Renal pelvis (tissue), 4 donors: ENCODE data around the gene TMEM38B. TPM values are rescaled to one million over a fixed set of nuclear protein-coding genes. Genes with fewer than 3 reads are reported as not detected.
A peak's percentile ranks its signal among the peaks of the same experiment; 100 is the strongest.
"Not testable (repeated sequence)": the region's sequence is repeated elsewhere in the genome, so short reads cannot be mapped to it uniquely, and the experiment has no call there.

Experiments
- DNase-seq: peaks from one replicate; pipeline ENCODE4 v3.0.0-alpha.2; 2013
- polyA plus RNA-seq, 3 donors: library from polyadenylated mRNA; unstranded; fragments of 120-200 nt; gene quantifications; one replicate each; pipeline ENCODE4 v1.2.1, GENCODE V29; 2013; ENCODE audit not compliant: insufficient read length in 3 of 3

Gene TMEM38B
- polyA plus RNA-seq, 3 donors, result 40.5 to 45.5 (median 41.8) TPM

- DNase-seq, result no peak
Observed at GRCh38 chr9:105678163-105678562, 16.2 kb upstream of the TMEM38B start.

- DNase-seq, result no peak
Observed at GRCh38 chr9:105678781-105679180, 15.6 kb upstream of the TMEM38B start.

- DNase-seq, result no peak
Observed at GRCh38 chr9:105679257-105680022, 14.9 kb upstream of the TMEM38B start.

GRCh38 chr9:105681313-105681712, 13.0 kb upstream of the TMEM38B start:
- DNase-seq, result no peak

- DNase-seq, result no peak
Observed at GRCh38 chr9:105681724-105682123, 12.6 kb upstream of the TMEM38B start.

- DNase-seq, result no peak
Observed at GRCh38 chr9:105683688-105684275, 10.6 kb upstream of the TMEM38B start.

- DNase-seq, result no peak
Observed at GRCh38 chr9:105686936-105687335, 7.4 kb upstream of the TMEM38B start.

- DNase-seq, result no peak
Observed at GRCh38 chr9:105690742-105691141, 3.6 kb upstream of the TMEM38B start.

GRCh38 chr9:105693435-105694189, 729 bp upstream of the TMEM38B start:
- DNase-seq, result peak; percentile 31

- DNase-seq, result peak; percentile 49
Observed at GRCh38 chr9:105694848-105695581, 674 bp downstream of the TMEM38B start.

- DNase-seq, result no peak
Observed at GRCh38 chr9:105696219-105696793, 2.0 kb downstream of the TMEM38B start.

GRCh38 chr9:105697871-105698270, 3.5 kb downstream of the TMEM38B start:
- no peak for DNase-seq

- no peak for DNase-seq
Observed at GRCh38 chr9:105698348-105698870, 4.1 kb downstream of the TMEM38B start.

- DNase-seq, result no peak
Observed at GRCh38 chr9:105700668-105701067, 6.3 kb downstream of the TMEM38B start.

- DNase-seq, result no peak
Observed at GRCh38 chr9:105701145-105701544, 6.8 kb downstream of the TMEM38B start.

GRCh38 chr9:105702207-105702606, 7.9 kb downstream of the TMEM38B start:
- no peak for DNase-seq

GRCh38 chr9:105703638-105704037, 9.3 kb downstream of the TMEM38B start:
- not testable (repeated sequence) for DNase-seq

- no peak for DNase-seq
Observed at GRCh38 chr9:105706156-105706555, 11.8 kb downstream of the TMEM38B start.

GRCh38 chr9:105708405-105708804, 14.1 kb downstream of the TMEM38B start:
- DNase-seq, result no peak

- DNase-seq, result no peak
Observed at GRCh38 chr9:105710638-105711037, 16.3 kb downstream of the TMEM38B start.

- no peak for DNase-seq
Observed at GRCh38 chr9:105711867-105712266, 17.5 kb downstream of the TMEM38B start.

GRCh38 chr9:105712297-105712696, 18.0 kb downstream of the TMEM38B start:
- DNase-seq, result no peak
